CD4-positive, CD25-positive, alpha-beta regulatory T cell (primary cell): ENCODE results near the gene SMAGP. TPM values are rescaled to one million over a fixed set of nuclear protein-coding genes. Genes with fewer than 3 reads are reported as not detected.

Source experiments
- ATAC-seq, 2 donors: fragments of 150-1000 bp; cut with Tn5 transposase; one replicate each; pipeline ENCODE4 v1.10.0; 2021; ENCODE audit warnings: low read depth in 2 of 2, moderate number of reproducible peaks in 2 of 2, moderate library complexity in 1 of 2
- DNase-seq, 3 donors: peaks; one replicate each; pipeline versions ENCODE4 v3.0.0 to v3.0.0-alpha.2; 2012 to 2022; ENCODE audit warnings: mixed read lengths in 1 of 3
- H3K27ac ChIP-seq: one replicate; pipeline ENCODE4 v1.7.0; 2013; ENCODE audit warnings: mild to moderate bottlenecking, low read length; ENCODE audit not compliant: insufficient read depth, poor library complexity, severe bottlenecking
- H3K27me3 ChIP-seq: one replicate; pipeline ENCODE4 v1.7.0; 2013; ENCODE audit warnings: low read length; ENCODE audit not compliant: control insufficient read depth, insufficient read depth
- H3K36me3 ChIP-seq: one replicate; pipeline ENCODE4 v1.7.0; 2013; ENCODE audit warnings: mild to moderate bottlenecking, low read length, moderate library complexity; ENCODE audit not compliant: control insufficient read depth, insufficient read depth
- H3K4me1 ChIP-seq: 2 replicates; pipeline ENCODE4 v1.7.0; 2013; ENCODE audit warnings: mild to moderate bottlenecking, low read length; ENCODE audit not compliant: insufficient read depth, control insufficient read depth, poor library complexity, severe bottlenecking
- H3K4me3 ChIP-seq: one replicate; pipeline ENCODE4 v1.7.0; 2013; ENCODE audit warnings: low read depth, mild to moderate bottlenecking, low read length, moderate library complexity
- H3K9me3 ChIP-seq, 2 experiments: 1 replicate in 1 of 2; 2 replicates in 1 of 2; pipeline ENCODE4 v1.7.0; 2013; ENCODE audit warnings: low read length in 2 of 2, mild to moderate bottlenecking in 1 of 2, moderate library complexity in 1 of 2; ENCODE audit not compliant: control insufficient read depth in 2 of 2
- H3K27ac Mint-ChIP-seq, 3 donors: one replicate each; pipeline ENCODE4 v1.8.0; 2020 to 2022; ENCODE audit warnings: mild to moderate bottlenecking in 3 of 3, mixed read lengths in 3 of 3, moderate library complexity in 2 of 3
- H3K27me3 Mint-ChIP-seq: one replicate; pipeline ENCODE4 v1.8.0; 2022; ENCODE audit warnings: mild to moderate bottlenecking, mixed read lengths
- H3K36me3 Mint-ChIP-seq: one replicate; pipeline ENCODE4 v1.8.0; 2020; ENCODE audit warnings: mixed read lengths
- H3K4me1 Mint-ChIP-seq, 4 donors: one replicate each; pipeline ENCODE4 v1.8.0; 2020 to 2022; ENCODE audit warnings: mixed read lengths in 4 of 4, mild to moderate bottlenecking in 1 of 4
- H3K4me3 Mint-ChIP-seq, 4 donors: one replicate each; pipeline ENCODE4 v1.8.0; 2020 to 2022; ENCODE audit warnings: mild to moderate bottlenecking in 4 of 4, mixed read lengths in 4 of 4, moderate library complexity in 3 of 4
- H3K9me3 Mint-ChIP-seq, 7 donors: one replicate each; pipeline ENCODE4 v1.8.0; 2020 to 2022; ENCODE audit warnings: mixed read lengths in 7 of 7, mild to moderate bottlenecking in 3 of 7, moderate library complexity in 2 of 7
- polyA plus RNA-seq, 4 donors: library from polyadenylated mRNA; unstranded; fragments of 300-500 nt; fragmentation: Illumina TruSeq; gene quantifications; one replicate each; pipeline ENCODE4 v1.2.3, GENCODE V29; 2021
- total RNA-seq: library from RNA; stranded (reverse); gene quantifications from one replicate; pipeline ENCODE4 v1.2.3, GENCODE V29; 2022

Gene SMAGP
- total and polyA plus RNA-seq, 5 donors from 2014 or later: 3.4 to 13.5 (median 6.9) TPM

DNA sequence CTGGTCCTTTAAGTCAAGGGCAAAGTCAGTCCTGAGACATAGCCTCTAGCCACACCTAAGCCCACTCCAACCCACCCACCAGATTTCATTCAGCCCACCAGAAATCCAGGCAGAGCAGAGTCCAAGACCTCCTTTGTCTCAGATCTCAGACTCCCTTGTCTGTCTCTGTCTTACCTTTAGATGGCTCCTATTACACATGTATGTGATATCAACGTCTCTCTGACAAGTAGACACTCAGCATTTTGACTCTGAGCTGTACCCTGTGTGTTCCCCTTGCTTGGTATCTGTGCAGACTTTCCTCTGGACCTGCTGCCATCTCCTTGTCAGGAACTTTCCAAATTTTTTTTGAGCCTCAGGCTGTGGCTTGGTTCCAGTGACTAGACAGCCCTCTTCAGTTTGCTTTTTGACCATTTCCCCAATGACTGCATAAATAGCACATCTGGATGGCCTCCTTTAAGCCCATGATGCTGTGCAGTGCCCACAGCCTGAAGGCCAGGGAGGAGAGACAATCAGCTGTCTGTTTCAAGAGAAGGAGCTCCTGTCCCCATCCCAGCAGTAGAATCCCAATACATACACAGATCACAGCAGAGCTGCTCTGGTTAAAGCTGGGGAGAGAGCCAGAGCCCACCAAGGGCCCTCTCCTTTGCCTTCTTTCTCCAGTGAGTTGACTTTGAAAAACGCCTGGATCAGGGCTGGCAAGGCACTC lies 59.4 kb downstream of the SMAGP start:
- Mint-ChIP-seq H3K27ac (peak overlapping the region in 2 of 3 donors; percentile 67 to 87), H3K4me1 (peaks cover 0 to 6% (median 5%) of the 10 kb centered on the region in 4 donors), H3K9me3 (no peaks in the 10 kb centered on the region), H3K4me3 (peak overlapping the region in 1 of 4 donors; percentile 60), H3K27me3 (no peaks in the 10 kb centered on the region), H3K36me3 (peaks cover 12% of the 10 kb centered on the region)
- H3K4me1 ChIP-seq: no peaks in the 10 kb centered on the region
- ATAC-seq: no peak
- DNase-seq: no peak
- peaks cover 6% of the 10 kb centered on the region for H3K36me3 ChIP-seq
- no peaks in the 10 kb centered on the region for H3K9me3 ChIP-seq
- H3K27ac ChIP-seq: no peak overlapping the region
- H3K27me3 ChIP-seq: no peaks in the 10 kb centered on the region
- H3K4me3 ChIP-seq: no peak overlapping the region

GRCh38 chr12:51209259-51209658 lies 61.0 kb downstream of the SMAGP start:
- Histone ChIP-seq H3K27ac (no peak overlapping the region), H3K9me3 (no peaks in the 10 kb centered on the region), H3K4me3 (no peak overlapping the region), H3K27me3 (no peaks in the 10 kb centered on the region), H3K4me1 (no peaks in the 10 kb centered on the region), H3K36me3 (peaks cover 6% of the 10 kb centered on the region)
- H3K4me1 Mint-ChIP-seq: peaks cover 0 to 3% (median 1%) of the 10 kb centered on the region in 4 donors
- peaks cover 6% of the 10 kb centered on the region for H3K36me3 Mint-ChIP-seq
- no peaks in the 10 kb centered on the region for H3K9me3 Mint-ChIP-seq
- H3K27me3 Mint-ChIP-seq: no peaks in the 10 kb centered on the region
- peak overlapping the region; percentile 47 to 93 (median 55) for H3K27ac Mint-ChIP-seq
- H3K4me3 Mint-ChIP-seq: no peak overlapping the region
- ATAC-seq (no peak), DNase-seq (no peak)

- DNase-seq (no peak), ATAC-seq (no peak)
- peaks cover 3% of the 10 kb centered on the region for H3K36me3 Mint-ChIP-seq
- no peaks in the 10 kb centered on the region for H3K27me3 Mint-ChIP-seq
- Histone ChIP-seq H3K27me3 (no peaks in the 10 kb centered on the region), H3K36me3 (peaks cover 6% of the 10 kb centered on the region), H3K27ac (no peak overlapping the region), H3K9me3 (no peaks in the 10 kb centered on the region), H3K4me1 (no peaks in the 10 kb centered on the region), H3K4me3 (no peak overlapping the region)
- H3K9me3 Mint-ChIP-seq: no peaks in the 10 kb centered on the region
- no peak overlapping the region for H3K27ac Mint-ChIP-seq
- peaks cover 0 to 7% (median 0%) of the 10 kb centered on the region in 4 donors for H3K4me1 Mint-ChIP-seq
- no peak overlapping the region for H3K4me3 Mint-ChIP-seq
These were observed 62.1 kb downstream of the SMAGP start for GRCh38 chr12:51208016-51208660.

GRCh38 chr12:51205350-51205749 lies 64.9 kb downstream of the SMAGP start:
- ATAC-seq (no peak), DNase-seq (no peak)
- no peak overlapping the region for H3K4me3 Mint-ChIP-seq
- H3K27me3 ChIP-seq: no peaks in the 10 kb centered on the region
- no peaks in the 10 kb centered on the region for H3K9me3 ChIP-seq
- H3K4me1 Mint-ChIP-seq: peaks cover 0 to 4% (median 0%) of the 10 kb centered on the region in 4 donors
- no peaks in the 10 kb centered on the region for H3K36me3 ChIP-seq
- H3K27ac ChIP-seq: no peak overlapping the region
- peaks cover 3% of the 10 kb centered on the region for H3K36me3 Mint-ChIP-seq
- H3K9me3 Mint-ChIP-seq: no peaks in the 10 kb centered on the region
- no peak overlapping the region for H3K4me3 ChIP-seq
- H3K27me3 Mint-ChIP-seq: no peaks in the 10 kb centered on the region
- H3K4me1 ChIP-seq: no peaks in the 10 kb centered on the region
- H3K27ac Mint-ChIP-seq: peak overlapping the region in 2 of 3 donors; percentile 26 to 64

GRCh38 chr12:51202718-51203117 lies 67.5 kb downstream of the SMAGP start:
- Mint-ChIP-seq H3K4me3 (no peak overlapping the region), H3K27me3 (no peaks in the 10 kb centered on the region), H3K4me1 (peaks cover 0 to 4% (median 0%) of the 10 kb centered on the region in 4 donors), H3K36me3 (peaks cover 3% of the 10 kb centered on the region), H3K9me3 (no peaks in the 10 kb centered on the region), H3K27ac (peak overlapping the region in 1 of 3 donors; percentile 27)
- no peak for DNase-seq
- no peaks in the 10 kb centered on the region for H3K4me1 ChIP-seq
- H3K36me3 ChIP-seq: no peaks in the 10 kb centered on the region
- no peaks in the 10 kb centered on the region for H3K9me3 ChIP-seq
- no peaks in the 10 kb centered on the region for H3K27me3 ChIP-seq
- no peak overlapping the region for H3K27ac ChIP-seq
- no peak overlapping the region for H3K4me3 ChIP-seq
- no peak for ATAC-seq

GRCh38 chr12:51200806-51201205 lies 69.4 kb downstream of the SMAGP start:
- Histone ChIP-seq H3K9me3 (no peaks in the 10 kb centered on the region), H3K27ac (no peak overlapping the region), H3K4me1 (no peaks in the 10 kb centered on the region), H3K27me3 (no peaks in the 10 kb centered on the region), H3K36me3 (no peaks in the 10 kb centered on the region), H3K4me3 (no peak overlapping the region)
- ATAC-seq (no peak), DNase-seq (no peak)
- H3K27me3 Mint-ChIP-seq: no peaks in the 10 kb centered on the region
- peaks cover 0 to 4% (median 0%) of the 10 kb centered on the region in 4 donors for H3K4me1 Mint-ChIP-seq
- H3K9me3 Mint-ChIP-seq: no peaks in the 10 kb centered on the region
- peaks cover 8% of the 10 kb centered on the region for H3K36me3 Mint-ChIP-seq
- no peak overlapping the region for H3K27ac Mint-ChIP-seq
- no peak overlapping the region for H3K4me3 Mint-ChIP-seq

DNA sequence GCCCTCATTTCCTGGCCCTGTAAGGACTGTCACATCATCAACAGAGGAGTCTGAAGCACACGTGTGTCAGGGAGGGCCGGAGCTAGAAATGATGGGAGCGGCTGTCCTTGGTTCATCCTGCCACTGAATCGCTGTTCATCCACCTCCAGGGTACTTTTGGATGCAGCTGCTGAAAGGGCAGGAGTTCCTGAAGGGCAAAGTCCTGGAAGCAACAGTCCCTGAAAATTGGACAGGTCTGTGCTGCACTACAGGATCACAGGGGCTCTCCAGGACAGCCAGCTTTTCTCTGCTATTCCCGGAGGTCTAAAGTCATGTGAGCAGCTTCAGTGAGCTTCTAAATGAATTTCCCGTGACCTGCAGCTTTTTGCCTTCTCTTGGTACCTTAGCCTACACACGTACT lies 70.1 kb downstream of the SMAGP start:
- Mint-ChIP-seq H3K4me3 (no peak overlapping the region), H3K9me3 (no peaks in the 10 kb centered on the region), H3K4me1 (peaks cover 0 to 4% (median 0%) of the 10 kb centered on the region in 4 donors), H3K27me3 (no peaks in the 10 kb centered on the region), H3K27ac (no peak overlapping the region), H3K36me3 (peaks cover 11% of the 10 kb centered on the region)
- no peaks in the 10 kb centered on the region for H3K36me3 ChIP-seq
- no peaks in the 10 kb centered on the region for H3K27me3 ChIP-seq
- no peak for DNase-seq
- H3K4me3 ChIP-seq: no peak overlapping the region
- no peaks in the 10 kb centered on the region for H3K4me1 ChIP-seq
- H3K9me3 ChIP-seq: no peaks in the 10 kb centered on the region
- H3K27ac ChIP-seq: no peak overlapping the region
- ATAC-seq: no peak
